Dendritic cell treated with granulocyte-macrophage colony-stimulating factor and Interleukin-4, amounts not matched to agents 40 ng/mL and 50 ng/mL, for 4 days (primary cell): ENCODE measurements around the gene KCNV2.

ENCODE experiments used
- H3K27ac Mint-ChIP-seq: one replicate; pipeline ENCODE4 v1.8.0; 2022; ENCODE audit warnings: mild to moderate bottlenecking, mixed read lengths
- H3K27me3 Mint-ChIP-seq: one replicate; pipeline ENCODE4 v1.8.0; 2022; ENCODE audit warnings: mild to moderate bottlenecking, mixed read lengths
- H3K36me3 Mint-ChIP-seq: one replicate; pipeline ENCODE4 v1.8.0; 2022; ENCODE audit warnings: low read depth, mixed read lengths
- H3K4me1 Mint-ChIP-seq: one replicate; pipeline ENCODE4 v1.8.0; 2022; ENCODE audit warnings: low read depth, mixed read lengths
- H3K4me3 Mint-ChIP-seq: one replicate; pipeline ENCODE4 v1.8.0; 2022; ENCODE audit warnings: mild to moderate bottlenecking, moderate library complexity, mixed read lengths
- H3K9me3 Mint-ChIP-seq: one replicate; pipeline ENCODE4 v1.8.0; 2022; ENCODE audit warnings: mixed read lengths
- intact Hi-C: fragments of 100-400 bp; cut with micrococcal nuclease; formaldehyde crosslinking; loops from one replicate; pipeline ENCODE4 v1.15.0; 2022

The KCNV2 gene

DNA sequence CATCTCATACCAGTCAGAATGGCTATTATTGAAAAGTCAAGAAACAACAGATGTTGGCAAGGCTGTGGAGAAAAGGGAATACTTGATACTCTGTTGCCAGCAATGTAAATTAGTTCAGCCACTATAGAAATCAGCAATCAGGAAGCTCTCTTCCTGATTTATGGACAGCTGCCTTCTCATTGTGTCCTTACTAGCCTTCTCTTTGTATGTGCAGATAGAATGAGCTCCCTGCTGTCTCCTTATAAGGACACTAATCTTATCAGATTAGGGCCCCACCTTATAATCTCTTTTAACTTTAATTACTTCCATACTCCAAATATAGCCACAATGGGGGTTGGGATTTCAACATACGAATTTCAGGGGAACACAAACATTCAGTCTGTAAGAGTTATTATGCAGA, 38.0 kb downstream of the KCNV2 start:
- Mint-ChIP-seq H3K27ac (no peak overlapping the region), H3K36me3 (peaks cover 12% of the 10 kb centered on the region), H3K4me3 (no peak overlapping the region), H3K27me3 (no peaks in the 10 kb centered on the region), H3K9me3 (peaks cover 3% of the 10 kb centered on the region), H3K4me1 (no peaks in the 10 kb centered on the region)
- intact Hi-C loops, result no loop called here

DNA sequence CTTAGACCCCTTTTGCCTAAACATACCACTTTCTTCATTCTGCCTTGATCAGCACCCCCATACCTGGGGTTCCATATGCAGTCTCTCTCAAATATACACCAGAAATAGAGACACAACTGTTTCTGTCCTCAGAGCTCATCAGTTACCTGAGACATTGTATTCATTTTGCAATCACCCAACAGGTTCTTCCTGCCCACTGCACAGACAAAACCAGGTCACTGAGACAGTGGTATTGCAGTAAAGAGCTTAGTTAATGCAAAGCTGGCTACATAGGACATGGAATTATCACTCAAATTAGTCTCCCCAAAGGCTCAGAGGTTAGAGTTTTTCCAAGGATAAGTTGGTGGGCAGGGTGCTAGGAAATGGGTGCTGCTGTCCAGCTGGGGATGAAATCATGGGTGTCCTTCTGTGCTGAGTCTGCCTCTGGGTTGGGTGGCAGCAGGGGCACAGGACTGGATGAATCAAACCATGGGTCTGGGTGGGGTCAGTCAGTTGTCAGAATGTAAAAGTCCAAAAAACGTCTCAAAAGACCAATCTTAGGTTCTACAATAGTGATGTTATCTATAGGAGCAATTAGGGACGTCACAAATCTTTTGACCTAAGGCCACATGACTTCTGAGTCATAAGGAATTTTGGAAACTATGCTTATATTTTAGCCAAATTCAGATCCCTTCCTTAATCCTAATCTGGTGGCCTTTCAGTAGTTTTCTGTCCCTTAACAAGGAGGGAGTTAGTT, 41.0 kb downstream of the KCNV2 start:
- peaks cover 5% of the 10 kb centered on the region for H3K4me1 Mint-ChIP-seq
- no peak overlapping the region for H3K27ac Mint-ChIP-seq
- H3K36me3 Mint-ChIP-seq, result peaks cover 9% of the 10 kb centered on the region
- intact Hi-C loops, result no loop called here
- no peaks in the 10 kb centered on the region for H3K27me3 Mint-ChIP-seq
- no peak overlapping the region for H3K4me3 Mint-ChIP-seq
- H3K9me3 Mint-ChIP-seq, result no peaks in the 10 kb centered on the region

DNA sequence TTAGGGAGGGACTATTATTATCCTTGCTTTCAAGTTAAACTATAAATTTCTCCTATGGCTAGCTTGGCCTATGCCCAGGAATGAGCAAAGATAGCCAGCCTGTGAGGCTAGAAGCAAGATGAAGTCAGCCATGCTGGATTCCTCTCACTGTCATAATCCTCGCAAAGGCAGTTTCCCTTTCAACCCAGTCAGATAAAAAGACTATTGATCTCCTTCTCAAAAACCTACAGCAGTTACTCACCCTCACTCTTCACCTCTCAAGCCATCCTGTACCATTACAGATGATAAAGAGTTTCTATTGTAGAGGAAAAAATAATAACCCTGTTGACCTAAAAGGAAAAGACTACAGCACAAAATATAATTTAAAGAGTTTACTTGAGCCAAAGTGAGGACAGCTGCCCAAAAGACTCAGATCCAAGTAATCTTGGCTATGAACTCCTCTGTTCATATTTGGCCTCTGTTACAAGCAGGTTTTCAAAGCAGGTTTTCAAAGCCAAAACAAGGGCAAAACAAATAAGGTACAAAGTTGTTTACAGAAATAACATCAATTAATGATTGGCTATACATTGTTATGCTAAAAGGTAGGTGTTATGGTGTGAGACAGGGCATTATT, 41.7 kb downstream of the KCNV2 start:
- H3K4me1 Mint-ChIP-seq, result peaks cover 5% of the 10 kb centered on the region
- no peak overlapping the region for H3K4me3 Mint-ChIP-seq
- intact Hi-C loops, result no loop called here
- no peak overlapping the region for H3K27ac Mint-ChIP-seq
- no peaks in the 10 kb centered on the region for H3K9me3 Mint-ChIP-seq
- H3K36me3 Mint-ChIP-seq, result peaks cover 14% of the 10 kb centered on the region
- no peaks in the 10 kb centered on the region for H3K27me3 Mint-ChIP-seq

DNA sequence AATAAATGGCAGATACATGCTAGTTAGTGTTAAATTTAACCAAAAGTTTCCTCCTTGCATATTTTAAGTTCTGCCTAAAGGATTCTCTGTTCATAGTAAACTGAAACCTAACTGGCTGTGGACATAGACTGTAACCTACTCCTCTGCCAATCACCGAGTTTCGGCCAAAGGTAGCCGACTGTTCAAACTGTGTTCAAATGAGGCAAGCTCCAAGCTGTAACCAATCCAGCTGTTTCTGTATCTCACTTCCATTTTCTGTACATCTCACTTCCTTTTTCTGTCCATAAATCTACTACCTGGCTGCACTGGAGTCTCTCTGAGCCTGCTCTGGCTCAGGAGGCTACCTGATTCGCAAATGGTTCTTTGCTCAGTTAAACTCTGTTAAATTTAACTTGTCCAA, 44.1 kb downstream of the KCNV2 start:
- Mint-ChIP-seq H3K4me3 (no peak overlapping the region), H3K36me3 (peaks cover 14% of the 10 kb centered on the region), H3K9me3 (no peaks in the 10 kb centered on the region), H3K27me3 (no peaks in the 10 kb centered on the region), H3K27ac (no peak overlapping the region), H3K4me1 (peaks cover 5% of the 10 kb centered on the region)
- intact Hi-C loops, result no loop called here

DNA sequence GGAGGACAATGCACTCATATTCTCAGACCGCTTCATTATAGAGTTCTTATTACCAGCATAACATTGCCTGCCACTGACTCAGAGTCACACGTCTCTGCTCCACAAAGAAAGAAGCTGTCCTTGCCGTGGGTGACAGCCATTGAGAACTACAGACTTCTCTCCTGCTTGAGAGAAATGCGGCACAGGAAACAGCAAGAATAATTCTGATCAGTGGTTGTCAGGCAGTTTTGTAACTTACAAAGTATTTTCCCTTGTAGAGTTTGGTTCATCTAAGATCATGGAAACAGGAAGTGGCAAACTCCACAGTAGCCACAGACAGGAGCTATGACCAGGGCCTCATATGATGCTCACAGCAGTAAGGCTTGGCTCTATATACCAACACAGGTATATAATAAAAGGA, 47.0 kb downstream of the KCNV2 start:
- no peak overlapping the region for H3K27ac Mint-ChIP-seq
- peaks cover 5% of the 10 kb centered on the region for H3K4me1 Mint-ChIP-seq
- no peaks in the 10 kb centered on the region for H3K27me3 Mint-ChIP-seq
- peaks cover 22% of the 10 kb centered on the region for H3K36me3 Mint-ChIP-seq
- no peak overlapping the region for H3K4me3 Mint-ChIP-seq
- no peaks in the 10 kb centered on the region for H3K9me3 Mint-ChIP-seq
- intact Hi-C loops, result no loop called here

DNA sequence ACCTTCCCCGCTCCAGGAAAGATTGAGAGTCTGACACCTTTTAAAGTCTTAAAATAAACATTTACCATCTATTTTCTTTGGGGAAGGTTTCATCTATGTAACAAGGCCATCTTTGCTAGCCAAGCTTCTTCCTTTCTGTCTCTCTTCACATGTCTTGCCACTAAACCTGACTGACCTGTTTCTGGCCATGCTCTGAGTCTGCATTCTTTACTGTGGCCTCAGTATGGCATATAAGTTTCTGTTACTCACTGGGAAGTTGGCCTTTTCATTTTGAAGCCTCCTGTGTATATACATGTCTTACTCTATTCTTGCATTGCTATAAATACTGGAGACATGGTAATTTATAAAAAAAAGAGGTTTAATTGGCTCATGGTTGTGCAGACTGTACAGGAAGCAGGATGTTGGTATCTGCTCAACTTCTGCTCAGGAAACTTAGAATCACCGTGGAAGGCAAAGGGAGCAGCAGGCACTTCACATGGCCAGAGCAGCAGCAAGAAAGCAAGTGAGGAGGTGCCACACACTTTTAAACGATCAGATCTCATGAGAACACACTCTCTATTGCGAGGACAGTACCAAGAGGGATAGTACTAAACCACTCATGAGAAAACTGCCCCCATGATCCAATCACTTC, 48.1 kb downstream of the KCNV2 start:
- peaks cover 25% of the 10 kb centered on the region for H3K36me3 Mint-ChIP-seq
- no peak overlapping the region for H3K27ac Mint-ChIP-seq
- intact Hi-C loops, result no loop called here
- H3K9me3 Mint-ChIP-seq, result no peaks in the 10 kb centered on the region
- H3K4me1 Mint-ChIP-seq, result peaks cover 5% of the 10 kb centered on the region
- H3K27me3 Mint-ChIP-seq, result no peaks in the 10 kb centered on the region
- no peak overlapping the region for H3K4me3 Mint-ChIP-seq

DNA sequence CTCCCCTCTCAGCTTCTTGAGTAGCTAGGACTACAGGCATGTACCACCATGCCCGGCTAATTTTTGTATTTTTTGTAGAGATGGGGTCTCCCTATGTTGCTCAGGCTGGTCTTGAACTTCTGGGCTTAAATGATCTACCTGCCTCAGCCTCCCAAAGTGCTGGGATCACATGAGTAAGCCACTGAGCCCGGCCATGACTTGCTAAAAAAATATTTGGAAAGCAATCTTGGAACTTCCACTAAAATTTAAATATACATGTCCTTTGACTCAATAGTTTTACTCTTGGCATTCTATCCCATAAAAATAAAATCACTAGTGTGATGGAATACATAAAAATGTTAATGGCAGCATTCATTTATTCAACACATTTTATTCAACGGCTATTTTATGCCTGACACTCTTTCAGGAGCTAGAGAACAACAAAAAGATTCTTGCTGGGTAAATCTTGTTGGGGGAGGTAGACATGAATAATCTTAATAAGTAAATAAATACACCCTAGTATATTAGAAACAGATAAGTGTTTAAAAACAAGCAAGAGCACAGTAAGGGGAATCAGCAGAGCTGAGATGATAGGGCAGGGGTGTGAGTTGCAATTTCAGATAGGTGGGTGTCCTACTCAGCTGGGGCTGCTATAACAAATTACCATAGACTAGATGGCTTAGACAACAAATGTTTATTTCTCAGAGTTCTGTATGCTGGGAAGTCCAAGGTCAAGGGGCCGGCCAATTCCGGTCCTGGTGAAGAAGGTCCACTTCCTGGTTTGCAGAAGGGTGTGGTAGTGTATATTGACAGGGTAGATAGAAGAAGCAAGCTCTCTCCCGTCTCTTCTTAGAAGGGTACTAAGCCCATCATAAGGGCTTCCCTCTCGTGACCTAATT, 50.7 kb downstream of the KCNV2 start:
- Mint-ChIP-seq H3K36me3 (peaks cover 46% of the 10 kb centered on the region), H3K9me3 (peaks cover under 1% of the 10 kb centered on the region), H3K4me3 (no peak overlapping the region), H3K27ac (no peak overlapping the region), H3K27me3 (no peaks in the 10 kb centered on the region), H3K4me1 (no peaks in the 10 kb centered on the region)
- intact Hi-C loops, result no loop called here

DNA sequence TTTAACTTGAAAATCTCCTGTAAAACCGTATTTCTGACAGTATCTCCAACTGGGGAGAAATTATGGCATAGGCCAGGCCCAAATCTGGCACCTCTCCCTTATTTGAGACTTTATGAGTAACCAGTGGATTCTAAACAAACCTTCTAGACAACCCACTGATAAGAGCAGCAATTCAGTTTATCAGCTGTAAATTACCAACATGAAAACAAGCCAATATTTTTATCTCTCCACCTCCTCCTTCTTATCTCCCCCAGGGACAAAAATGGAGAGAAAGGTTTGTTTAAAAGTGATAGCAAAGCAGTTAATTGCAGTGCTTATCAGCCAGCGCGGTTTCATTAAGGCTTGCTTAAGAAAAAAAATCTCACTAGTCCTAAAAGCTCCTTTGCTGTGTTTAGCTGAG, 53.8 kb downstream of the KCNV2 start:
- H3K4me3 Mint-ChIP-seq, result no peak overlapping the region
- peaks cover 72% of the 10 kb centered on the region for H3K36me3 Mint-ChIP-seq
- peaks cover 31% of the 10 kb centered on the region for H3K9me3 Mint-ChIP-seq
- no peaks in the 10 kb centered on the region for H3K27me3 Mint-ChIP-seq
- H3K27ac Mint-ChIP-seq, result no peak overlapping the region
- intact Hi-C loops, result no loop called here
- H3K4me1 Mint-ChIP-seq, result no peaks in the 10 kb centered on the region

DNA sequence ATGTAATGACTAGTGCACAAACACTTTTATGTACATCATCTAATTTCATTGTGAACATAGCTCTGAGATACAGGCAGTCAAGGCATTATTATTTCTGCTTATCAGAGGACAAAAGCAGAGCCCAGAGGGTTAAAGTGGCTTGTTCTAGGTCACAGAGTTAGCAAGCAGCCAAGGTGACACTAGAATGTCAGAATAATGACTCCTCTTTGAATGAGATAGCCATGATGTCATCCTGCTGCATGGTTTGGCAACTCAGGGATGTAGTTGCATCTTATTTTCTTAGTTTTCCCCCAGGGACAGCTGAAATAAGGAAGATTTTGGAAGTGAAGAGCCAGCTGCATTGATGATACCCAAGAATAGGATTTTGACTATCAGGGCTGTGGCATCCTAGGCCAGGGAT, 54.4 kb downstream of the KCNV2 start:
- Mint-ChIP-seq H3K9me3 (peaks cover 37% of the 10 kb centered on the region), H3K36me3 (peaks cover 77% of the 10 kb centered on the region), H3K27me3 (no peaks in the 10 kb centered on the region), H3K4me1 (no peaks in the 10 kb centered on the region), H3K27ac (no peak overlapping the region), H3K4me3 (no peak overlapping the region)
- intact Hi-C loops, result no loop called here

DNA sequence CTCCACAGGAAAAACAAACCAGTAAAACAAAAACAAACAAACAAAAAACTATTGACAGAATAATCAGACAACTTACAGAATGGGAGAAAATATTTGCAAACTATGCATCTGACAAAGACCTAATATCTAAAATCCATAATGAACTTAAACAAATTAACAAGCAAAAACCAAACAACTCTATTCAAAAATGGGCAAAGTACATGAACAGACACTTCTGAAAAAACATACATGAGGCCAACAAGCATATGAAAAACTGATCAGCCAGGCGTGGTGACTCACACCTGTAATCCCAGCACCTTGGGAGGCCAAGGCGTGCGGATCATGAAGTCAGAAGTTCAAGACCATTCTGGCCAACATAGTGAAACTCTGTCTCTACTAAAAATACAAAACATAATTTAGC, 60.1 kb downstream of the KCNV2 start:
- intact Hi-C loops, result no loop called here
- H3K9me3 Mint-ChIP-seq, result peaks cover 48% of the 10 kb centered on the region
- H3K4me3 Mint-ChIP-seq, result no peak overlapping the region
- H3K36me3 Mint-ChIP-seq, result peaks cover 100% of the 10 kb centered on the region
- H3K27me3 Mint-ChIP-seq, result no peaks in the 10 kb centered on the region
- no peaks in the 10 kb centered on the region for H3K4me1 Mint-ChIP-seq
- no peak overlapping the region for H3K27ac Mint-ChIP-seq

DNA sequence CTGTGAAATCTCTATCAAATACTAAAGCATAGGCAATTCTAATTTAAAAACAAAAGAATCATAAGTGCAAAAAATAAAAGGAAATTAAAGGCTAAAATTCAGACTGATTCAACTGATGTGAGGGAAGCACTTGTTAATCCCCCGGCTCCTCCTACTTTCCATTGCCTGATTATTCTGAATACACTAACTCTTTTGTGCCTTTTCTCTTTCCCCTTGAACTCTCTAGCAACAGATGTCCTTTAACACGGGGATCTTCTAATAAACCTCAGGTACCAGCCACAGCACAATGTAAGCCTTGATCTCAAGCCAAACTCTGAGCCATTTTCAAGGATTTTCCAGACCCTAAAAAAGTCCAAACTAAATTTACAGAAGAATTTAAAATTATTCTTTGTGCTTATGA, 61.5 kb downstream of the KCNV2 start:
- H3K4me3 Mint-ChIP-seq, result no peak overlapping the region
- H3K9me3 Mint-ChIP-seq, result peaks cover 40% of the 10 kb centered on the region
- H3K36me3 Mint-ChIP-seq, result peaks cover 98% of the 10 kb centered on the region
- no peak overlapping the region for H3K27ac Mint-ChIP-seq
- H3K27me3 Mint-ChIP-seq, result no peaks in the 10 kb centered on the region
- intact Hi-C loops, result no loop called here
- no peaks in the 10 kb centered on the region for H3K4me1 Mint-ChIP-seq
